HCT116 (cell line): ENCODE results near the gene LIMS2. TPM values are rescaled to one million over a fixed set of nuclear protein-coding genes. Genes with fewer than 3 reads are reported as not detected.

Source experiments
- ATAC-seq: fragments of 200-7000 bp; cut with Tn5 transposase; 2 replicates; pipeline ENCODE4 v1.9.1; 2020; ENCODE audit warnings: mild to moderate bottlenecking, moderate library complexity
- BruUV-seq: library from RNA; stranded (reverse); fragments of 400-500 nt; replicated peaks from 2 replicates; lab custom pipeline; 2021; lab: Mats Ljungman, UMichigan
- CTCF ChIA-PET: fragments of 300-600 bp; sonication (Branson Sonifier 250); formaldehyde crosslinking; loops from one replicate; lab custom pipeline; 2021; ENCODE audit warnings: antibody characterized with exemption; lab: Charles Lee
- POLR2A ChIA-PET: fragments of 300-600, 350-600 bp; sonication (Branson Sonifier 250); formaldehyde crosslinking; loops from one replicate; lab custom pipeline; 2021; ENCODE audit warnings: antibody characterized with exemption; lab: Charles Lee
- RAD21 ChIA-PET, 2 experiments: fragments of 300-600 bp; sonication (Branson Sonifier 250); formaldehyde crosslinking; loops; one replicate each; lab custom pipeline; 2023; ENCODE audit warnings: low total read pairs in 2 of 2; ENCODE audit not compliant: uncharacterized antibody in 2 of 2, unreplicated experiment in 2 of 2, low non-redundant PET in 1 of 2; lab: Charles Lee
- DNase-seq: peaks from one replicate; pipeline ENCODE4 v3.0.0-alpha.2; 2010; ENCODE audit warnings: low read depth, low spot score
- H2AFZ ChIP-seq: fragments of 200-600 bp; shearing (Covaris generic), sonication (generic); 2 replicates; pipeline ENCODE4 v1.6.1; 2017; ENCODE audit warnings: low read depth, mixed run types, mixed read lengths, antibody characterized with exemption, low read length; ENCODE audit not compliant: poor library complexity, severe bottlenecking
- H3K27ac ChIP-seq: 2 replicates; pipeline ENCODE4 v1.5.1; 2012; ENCODE audit warnings: low read depth, low read length
- H3K27me3 ChIP-seq: fragments of 200-600 bp; sonication (generic); 2 replicates; pipeline ENCODE4 v1.6.1; 2016; ENCODE audit warnings: mixed run types, low read length, mixed read lengths; ENCODE audit not compliant: insufficient read depth
- H3K36me3 ChIP-seq, 2 experiments: fragments of 200-500 bp in 1 of 2; fragments of 200-600 bp in 1 of 2; sonication (Bioruptor generic) in 1 of 2; sonication (generic) in 1 of 2; 2 replicates each; pipeline versions ENCODE4 v1.5.1 to v1.6.1; 2014 to 2016; ENCODE audit warnings: low read length in 2 of 2, inconsistent platforms in 1 of 2, mixed read lengths in 1 of 2, mixed run types in 1 of 2; ENCODE audit not compliant: insufficient read depth in 2 of 2, control insufficient read depth in 1 of 2
- H3K4me1 ChIP-seq, 2 experiments: fragments of 200-600 bp in 1 of 2; sonication (generic) in 1 of 2; 2 replicates each; pipeline versions ENCODE4 v1.5.1 to v1.6.1; 2012 to 2017; ENCODE audit warnings: low read length in 2 of 2, inconsistent platforms in 1 of 2, mild to moderate bottlenecking in 1 of 2, mixed read lengths in 1 of 2, mixed run types in 1 of 2, moderate library complexity in 1 of 2; ENCODE audit not compliant: insufficient read depth in 2 of 2, control insufficient read depth in 1 of 2
- H3K4me2 ChIP-seq: fragments of 200-600 bp; sonication (generic); 2 replicates; pipeline ENCODE4 v1.6.1; 2017; ENCODE audit warnings: mixed run types, low read length, mixed read lengths
- H3K4me3 ChIP-seq, 2 experiments: fragments of 200-600 bp in 1 of 2; sonication (generic) in 1 of 2; replicated peaks in 1 of 2; 2 replicates each; pipeline ENCODE4 v1.5.1; 2011 to 2016; ENCODE audit warnings: low read length in 2 of 2, control low read depth in 1 of 2, low read depth in 1 of 2, mild to moderate bottlenecking in 1 of 2, mixed read lengths in 1 of 2, mixed run types in 1 of 2
- H3K79me2 ChIP-seq: fragments of 200-600 bp; sonication (generic); 2 replicates; pipeline ENCODE4 v1.6.1; 2017; ENCODE audit warnings: mild to moderate bottlenecking, mixed run types, low read length, moderate library complexity, mixed read lengths; ENCODE audit not compliant: insufficient read depth
- H3K9ac ChIP-seq: fragments of 200-600 bp; sonication (generic); 2 replicates; pipeline ENCODE4 v1.6.1; 2016; ENCODE audit warnings: low read length, mixed read lengths
- H3K9me2 ChIP-seq: fragments of 200-600 bp; sonication (generic), shearing (Covaris generic); 2 replicates; pipeline ENCODE4 v1.6.1; 2017; ENCODE audit warnings: mixed run types, mild to moderate bottlenecking, moderate library complexity; ENCODE audit not compliant: insufficient read depth
- H3K9me3 ChIP-seq, 2 experiments: fragments of 200-500 bp in 1 of 2; fragments of 200-600 bp in 1 of 2; sonication (Bioruptor generic) in 1 of 2; sonication (generic) in 1 of 2; 2 replicates each; pipeline ENCODE4 v1.6.1; 2014 to 2017; ENCODE audit warnings: low read length in 2 of 2, mixed read lengths in 2 of 2, inconsistent platforms in 1 of 2, low read depth in 1 of 2, mild to moderate bottlenecking in 1 of 2, mixed run types in 1 of 2, moderate library complexity in 1 of 2; ENCODE audit not compliant: control insufficient read depth in 1 of 2, insufficient read depth in 1 of 2
- H4K20me1 ChIP-seq: fragments of 200-600 bp; sonication (generic), shearing (Covaris generic); 2 replicates; pipeline ENCODE4 v1.6.1; 2017; ENCODE audit warnings: mixed run types, mild to moderate bottlenecking, moderate library complexity; ENCODE audit not compliant: insufficient read depth
- EGR1 ChIP-seq: IDR thresholded peaks from 2 replicates; pipeline ENCODE4 v1.6.1; 2012; ENCODE audit warnings: low read depth
- JUND ChIP-seq: IDR thresholded peaks from 2 replicates; pipeline ENCODE4 v1.6.1; 2012
- SIN3A ChIP-seq: IDR thresholded peaks from 2 replicates; pipeline ENCODE4 v1.6.1; 2012; ENCODE audit warnings: low read depth
- SP1 ChIP-seq: IDR thresholded peaks from 2 replicates; pipeline ENCODE4 v1.6.1; 2012; ENCODE audit warnings: low read depth
- TCF7L2 ChIP-seq: IDR thresholded peaks from 2 replicates; pipeline ENCODE4 v1.7.0; 2011; ENCODE audit warnings: borderline replicate concordance, inconsistent platforms; ENCODE audit not compliant: insufficient read depth, insufficient read length; ENCODE audit errors: extremely low read depth
- YY1 ChIP-seq: IDR thresholded peaks from 2 replicates; pipeline ENCODE4 v1.6.1; 2011; ENCODE audit warnings: low read length, low read depth, moderate library complexity, mild to moderate bottlenecking; ENCODE audit not compliant: insufficient replicate concordance; ENCODE audit errors: extremely low read depth
- ZFX ChIP-seq: fragments of 450-650 bp; IDR thresholded peaks from 2 replicates; pipeline ENCODE4 v1.6.1; 2017
- ZNF274 ChIP-seq: fragments of 200-500 bp; sonication (Bioruptor generic); IDR thresholded peaks from 2 replicates; pipeline ENCODE4 v1.6.1; 2014; ENCODE audit warnings: mild to moderate bottlenecking, low read depth, low read length, inconsistent platforms
- intact Hi-C: fragments of 100-400 bp; cut with micrococcal nuclease; formaldehyde crosslinking; loops from 2 replicates; pipeline ENCODE4 v1.10.0; 2022
- total RNA-seq: library from RNA; stranded (reverse); gene quantifications from one replicate; pipeline ENCODE4 v1.2.1, GENCODE V29; 2021; ENCODE audit not compliant: unreplicated experiment
- TF ChIP-seq, protein P1 (sequence below): IDR thresholded peaks from 2 replicates; pipeline ENCODE4 v1.6.1; 2012; ENCODE audit warnings: low read depth
- TF ChIP-seq, protein P2 (sequence below), 3 experiments: fragments of 200-600 bp in 1 of 3; sonication (generic) in 1 of 3; IDR thresholded peaks in 2 of 3; conservative IDR thresholded peaks in 1 of 3; 2 replicates each; pipeline ENCODE4 v1.5.1; 2012 to 2017; ENCODE audit warnings: low read depth in 2 of 3, low read length in 2 of 3, antibody characterized with exemption in 1 of 3, borderline replicate concordance in 1 of 3, control low read depth in 1 of 3, mild to moderate bottlenecking in 1 of 3, mixed read lengths in 1 of 3, mixed run types in 1 of 3, moderate library complexity in 1 of 3; ENCODE audit not compliant: insufficient read depth in 1 of 3
- TF ChIP-seq, protein P3 (sequence below): IDR thresholded peaks from 2 replicates; pipeline ENCODE4 v1.6.1; 2012

LIMS2 gene
- total RNA-seq, 1 experiment from 2014 or later: 3.7 TPM

- TF ChIP-seq, protein P1, sequence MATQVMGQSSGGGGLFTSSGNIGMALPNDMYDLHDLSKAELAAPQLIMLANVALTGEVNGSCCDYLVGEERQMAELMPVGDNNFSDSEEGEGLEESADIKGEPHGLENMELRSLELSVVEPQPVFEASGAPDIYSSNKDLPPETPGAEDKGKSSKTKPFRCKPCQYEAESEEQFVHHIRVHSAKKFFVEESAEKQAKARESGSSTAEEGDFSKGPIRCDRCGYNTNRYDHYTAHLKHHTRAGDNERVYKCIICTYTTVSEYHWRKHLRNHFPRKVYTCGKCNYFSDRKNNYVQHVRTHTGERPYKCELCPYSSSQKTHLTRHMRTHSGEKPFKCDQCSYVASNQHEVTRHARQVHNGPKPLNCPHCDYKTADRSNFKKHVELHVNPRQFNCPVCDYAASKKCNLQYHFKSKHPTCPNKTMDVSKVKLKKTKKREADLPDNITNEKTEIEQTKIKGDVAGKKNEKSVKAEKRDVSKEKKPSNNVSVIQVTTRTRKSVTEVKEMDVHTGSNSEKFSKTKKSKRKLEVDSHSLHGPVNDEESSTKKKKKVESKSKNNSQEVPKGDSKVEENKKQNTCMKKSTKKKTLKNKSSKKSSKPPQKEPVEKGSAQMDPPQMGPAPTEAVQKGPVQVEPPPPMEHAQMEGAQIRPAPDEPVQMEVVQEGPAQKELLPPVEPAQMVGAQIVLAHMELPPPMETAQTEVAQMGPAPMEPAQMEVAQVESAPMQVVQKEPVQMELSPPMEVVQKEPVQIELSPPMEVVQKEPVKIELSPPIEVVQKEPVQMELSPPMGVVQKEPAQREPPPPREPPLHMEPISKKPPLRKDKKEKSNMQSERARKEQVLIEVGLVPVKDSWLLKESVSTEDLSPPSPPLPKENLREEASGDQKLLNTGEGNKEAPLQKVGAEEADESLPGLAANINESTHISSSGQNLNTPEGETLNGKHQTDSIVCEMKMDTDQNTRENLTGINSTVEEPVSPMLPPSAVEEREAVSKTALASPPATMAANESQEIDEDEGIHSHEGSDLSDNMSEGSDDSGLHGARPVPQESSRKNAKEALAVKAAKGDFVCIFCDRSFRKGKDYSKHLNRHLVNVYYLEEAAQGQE: no peak
- TF ChIP-seq TCF7L2: no peak
- TF ChIP-seq, protein P2, sequence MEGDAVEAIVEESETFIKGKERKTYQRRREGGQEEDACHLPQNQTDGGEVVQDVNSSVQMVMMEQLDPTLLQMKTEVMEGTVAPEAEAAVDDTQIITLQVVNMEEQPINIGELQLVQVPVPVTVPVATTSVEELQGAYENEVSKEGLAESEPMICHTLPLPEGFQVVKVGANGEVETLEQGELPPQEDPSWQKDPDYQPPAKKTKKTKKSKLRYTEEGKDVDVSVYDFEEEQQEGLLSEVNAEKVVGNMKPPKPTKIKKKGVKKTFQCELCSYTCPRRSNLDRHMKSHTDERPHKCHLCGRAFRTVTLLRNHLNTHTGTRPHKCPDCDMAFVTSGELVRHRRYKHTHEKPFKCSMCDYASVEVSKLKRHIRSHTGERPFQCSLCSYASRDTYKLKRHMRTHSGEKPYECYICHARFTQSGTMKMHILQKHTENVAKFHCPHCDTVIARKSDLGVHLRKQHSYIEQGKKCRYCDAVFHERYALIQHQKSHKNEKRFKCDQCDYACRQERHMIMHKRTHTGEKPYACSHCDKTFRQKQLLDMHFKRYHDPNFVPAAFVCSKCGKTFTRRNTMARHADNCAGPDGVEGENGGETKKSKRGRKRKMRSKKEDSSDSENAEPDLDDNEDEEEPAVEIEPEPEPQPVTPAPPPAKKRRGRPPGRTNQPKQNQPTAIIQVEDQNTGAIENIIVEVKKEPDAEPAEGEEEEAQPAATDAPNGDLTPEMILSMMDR (IDR thresholded peaks at IDR 0.05 in 2 of 3, conservative IDR thresholded peaks at IDR 0.05 in 1 of 3; ENCODE audit: borderline replicate concordance in 1 of 3, insufficient read depth in 1 of 3, low read depth in 2 of 3, low read length in 2 of 3): no peak
These were observed 78.0 kb downstream of the LIMS2 start (continued) for GRCh38 chr2:127597046-127597983.

GRCh38 chr2:127596311-127597045 is 78.9 kb downstream of the LIMS2 start:
- H3K27me3 ChIP-seq: no peaks in the 10 kb centered on the region
- RAD21 ChIA-PET: no interaction called here
- ATAC-seq (no peak), DNase-seq (no peak)
- no peak overlapping the region for H3K27ac ChIP-seq
- H3K4me1 ChIP-seq: peaks cover 0 to 7% of the 10 kb centered on the region in 2 experiments; a peak in 1 of 4 replicates
- no peak overlapping the region for H2AFZ ChIP-seq
- POLR2A ChIA-PET: no interaction called here
- H3K9me3 ChIP-seq: no peaks in the 10 kb centered on the region
- BruUV-seq: no TSS peak
- no peak overlapping the region for H3K9ac ChIP-seq
- no peaks in the 10 kb centered on the region for H4K20me1 ChIP-seq
- CTCF ChIA-PET: no interaction called here
- H3K4me2 ChIP-seq: no peak overlapping the region
- H3K9me2 ChIP-seq: no peaks in the 10 kb centered on the region
- H3K36me3 ChIP-seq: no peaks in the 10 kb centered on the region
- intact Hi-C loops: no loop called here
- no peaks in the 10 kb centered on the region for H3K79me2 ChIP-seq
- no peak overlapping the region for H3K4me3 ChIP-seq
- TF ChIP-seq, protein P2 (IDR thresholded peaks at IDR 0.05 in 2 of 3, conservative IDR thresholded peaks at IDR 0.05 in 1 of 3; ENCODE audit: borderline replicate concordance in 1 of 3, insufficient read depth in 1 of 3, low read depth in 2 of 3, low read length in 2 of 3): no peak
- TF ChIP-seq ZNF274 (no peak), EGR1 (no peak), ZFX (no peak), JUND (no peak), YY1 (no peak), SP1 (no peak), TCF7L2 (no peak), SIN3A (no peak)
- TF ChIP-seq, protein P3, sequence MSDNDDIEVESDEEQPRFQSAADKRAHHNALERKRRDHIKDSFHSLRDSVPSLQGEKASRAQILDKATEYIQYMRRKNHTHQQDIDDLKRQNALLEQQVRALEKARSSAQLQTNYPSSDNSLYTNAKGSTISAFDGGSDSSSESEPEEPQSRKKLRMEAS: no peak
